ENCODE results near the gene F11R. TPM values are rescaled to one million over a fixed set of nuclear protein-coding genes. Genes with fewer than 3 reads are reported as not detected.
A peak's percentile ranks its signal among the peaks of the same experiment; 100 is the strongest.

The F11R gene
- total RNA-seq, 1 donor from 2014 or later: 20.3 TPM

DNA sequence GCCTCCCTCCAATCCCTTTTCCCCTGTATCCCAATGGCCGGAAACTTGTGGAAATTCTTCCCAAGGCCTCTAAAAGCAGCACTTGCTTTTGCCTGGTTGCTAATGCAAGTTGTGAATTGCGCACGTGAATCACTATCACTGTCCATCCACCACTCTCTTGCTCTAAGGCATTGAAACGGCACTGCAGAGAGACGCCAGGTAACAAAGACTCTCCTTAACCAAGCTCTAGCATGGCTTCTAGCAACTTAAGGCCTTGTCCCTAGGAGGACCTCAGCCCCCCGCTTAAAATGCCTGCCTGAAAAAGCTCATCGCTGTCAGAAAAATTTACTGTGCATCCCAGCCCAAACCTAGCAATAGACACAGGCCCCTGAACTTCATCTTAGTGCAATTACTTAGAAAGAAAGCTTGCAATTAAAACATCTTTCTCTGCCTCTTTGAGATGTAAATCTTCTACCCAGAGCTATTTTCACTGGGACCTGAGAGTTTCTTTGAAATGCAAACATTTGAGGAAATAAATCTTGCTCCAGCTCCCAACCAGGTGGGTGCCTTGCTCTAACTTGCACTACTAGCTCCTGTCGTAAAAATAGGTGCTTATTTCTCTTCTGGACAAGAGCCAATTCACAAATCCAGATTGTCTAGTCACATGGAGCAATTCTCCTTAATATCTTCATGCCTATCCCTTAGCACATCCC, 33.4 kb downstream of the F11R start:
- intact Hi-C loops (cut with DNase I): no loop called here
- no peak for ATAC-seq
- DNase-seq (ENCODE audit: low spot score): no peak

DNA sequence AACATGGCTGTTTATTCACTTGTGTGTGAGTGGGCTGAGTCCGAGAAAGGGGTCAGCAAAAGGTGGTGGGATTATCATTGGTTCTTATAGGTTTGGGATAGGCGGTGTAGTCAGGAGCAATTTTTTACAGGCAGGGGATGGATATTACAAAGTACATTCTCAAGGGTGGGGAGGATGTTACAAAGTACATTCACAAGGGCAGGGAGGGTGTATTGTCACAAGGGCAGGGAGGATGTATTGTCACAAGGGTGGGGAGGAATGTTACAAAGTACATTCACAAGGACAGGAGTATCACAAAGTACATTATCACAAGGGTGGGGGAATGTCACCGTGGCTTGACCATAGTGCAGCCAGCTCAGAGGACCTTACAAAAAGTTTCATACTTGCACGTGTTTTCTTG, 35.2 kb downstream of the F11R start:
- intact Hi-C loops (cut with DNase I): no loop called here
- ATAC-seq: no peak
- DNase-seq (ENCODE audit: low spot score): no peak

DNA sequence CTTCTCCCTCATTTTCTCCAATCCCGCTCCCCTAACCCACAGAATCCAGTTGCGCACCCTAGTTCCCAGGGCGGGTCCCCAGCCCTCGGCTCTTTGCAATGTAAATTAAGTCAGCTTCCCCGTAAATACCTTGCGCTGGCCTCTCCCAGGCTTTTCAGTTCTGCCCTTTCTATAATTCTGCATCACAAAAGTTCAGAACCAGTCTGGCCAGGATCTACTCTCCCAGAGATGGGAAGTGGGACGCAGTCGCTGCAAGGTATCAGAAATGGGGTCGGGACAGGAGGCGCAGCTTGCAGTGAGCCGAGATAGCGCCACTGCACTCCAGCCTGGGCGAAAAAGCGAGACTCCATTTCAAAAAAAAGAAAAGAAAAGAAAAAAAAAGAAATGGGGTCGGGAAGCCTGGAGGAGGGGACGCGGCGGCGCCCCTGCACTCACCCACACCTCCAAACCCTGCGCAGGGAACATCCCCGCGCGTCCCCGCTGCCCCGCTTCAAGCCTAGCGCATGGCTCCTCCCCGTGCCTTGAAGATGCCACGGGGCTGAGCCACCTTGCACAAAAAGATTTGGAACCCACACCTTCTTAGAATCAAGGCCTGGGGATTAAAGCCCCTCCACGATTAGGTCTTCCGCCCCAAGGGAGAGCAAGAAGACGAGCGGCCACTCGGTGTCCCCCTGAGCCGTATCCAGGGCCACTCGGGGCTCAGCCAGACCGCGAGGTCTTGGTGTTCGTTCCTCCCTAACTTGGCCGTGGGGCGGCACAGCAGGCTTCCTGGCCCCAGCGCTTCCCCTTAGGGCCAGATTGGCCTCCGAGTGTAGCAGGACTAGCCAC, 39.2 kb downstream of the F11R start:
- ATAC-seq (no peak), DNase-seq (ENCODE audit: low spot score) (no peak)
- intact Hi-C loops (cut with DNase I): no loop called here

DNA sequence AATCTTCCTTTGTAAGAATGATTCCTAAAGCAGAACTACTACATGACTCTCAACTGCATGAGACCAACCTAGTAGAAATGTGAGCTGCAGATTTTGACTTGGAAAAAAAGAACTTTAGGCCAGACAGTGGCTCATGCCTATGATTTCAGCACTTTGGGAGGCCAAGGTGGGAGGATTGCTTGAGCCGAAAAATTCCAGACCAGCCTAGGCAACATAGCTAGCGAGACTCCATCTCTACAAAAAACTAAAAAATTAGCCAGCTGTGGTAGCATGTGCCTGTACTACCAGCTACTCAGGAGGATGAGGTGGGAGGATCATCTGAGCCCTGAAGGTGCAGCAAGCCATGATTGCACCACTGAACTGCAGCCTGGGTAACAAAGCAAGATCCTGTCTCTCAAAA, 41.7 kb downstream of the F11R start:
- intact Hi-C loops (cut with DNase I): no loop called here
- ATAC-seq (no peak), DNase-seq (ENCODE audit: low spot score) (no peak)

DNA sequence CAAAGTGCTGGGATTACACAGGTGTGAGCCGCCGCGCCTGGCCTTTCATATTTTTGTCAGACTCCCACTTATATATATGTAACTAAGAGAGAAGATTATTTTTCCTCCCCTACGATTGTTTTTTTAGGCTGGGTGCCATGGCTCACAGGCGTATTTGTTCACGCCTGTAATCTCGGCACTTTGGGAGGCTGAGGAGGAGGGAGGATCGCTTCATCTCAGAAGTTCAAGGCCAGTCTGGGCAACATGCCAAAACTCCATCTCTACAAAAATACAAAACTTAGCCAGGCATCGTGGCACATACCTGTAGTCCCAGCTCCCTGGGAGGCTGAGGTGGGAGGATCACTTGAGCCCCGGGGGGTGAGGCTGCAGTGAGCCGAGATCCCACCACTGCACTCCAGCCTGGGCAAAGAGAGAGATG, 42.4 kb downstream of the F11R start:
- DNase-seq (ENCODE audit: low spot score) (peak; percentile 21), ATAC-seq (no peak)
- intact Hi-C loops (cut with DNase I): no loop called here

DNA sequence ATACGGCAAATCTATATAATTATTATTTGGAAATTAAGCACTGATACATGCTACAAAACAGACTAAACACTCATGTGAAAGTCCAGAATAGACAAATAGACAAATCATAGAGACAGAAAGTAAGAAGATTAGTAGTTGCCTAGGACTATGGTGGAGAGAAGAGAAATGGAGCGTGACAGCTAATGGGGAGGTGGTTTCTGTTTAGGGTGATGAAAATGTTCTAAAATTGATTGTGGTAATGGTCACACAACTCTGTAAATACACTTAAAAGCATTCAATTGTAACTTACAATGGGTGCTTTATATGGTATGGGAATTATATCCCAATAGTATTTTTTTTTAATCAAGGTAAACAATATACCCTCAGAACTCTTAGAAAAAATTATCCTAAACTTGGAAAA, 45.9 kb downstream of the F11R start:
- intact Hi-C loops (cut with DNase I): no loop called here
- DNase-seq (ENCODE audit: low spot score) (no peak), ATAC-seq (no peak)

DNA sequence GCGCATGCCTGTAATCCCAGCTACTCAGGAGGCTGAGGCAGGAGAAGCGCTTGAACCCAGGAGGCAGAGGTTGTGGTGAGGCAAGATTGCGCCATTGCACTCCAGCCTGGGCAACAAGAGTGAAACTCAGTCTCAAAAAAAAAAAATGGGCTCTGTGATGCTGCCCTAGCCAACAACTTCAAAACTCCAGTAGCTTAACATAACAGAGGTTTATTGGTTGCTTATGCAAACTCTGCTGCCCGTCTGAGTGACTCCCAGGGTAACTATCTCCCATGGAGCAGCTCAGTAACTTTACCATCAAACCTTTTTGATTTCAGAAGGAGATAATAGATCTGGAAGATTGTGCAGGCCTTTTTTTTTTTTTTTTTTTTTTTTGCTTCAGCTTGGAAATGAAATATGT, 47.5 kb downstream of the F11R start:
- intact Hi-C loops (cut with DNase I): no loop called here
- ATAC-seq (no peak), DNase-seq (ENCODE audit: low spot score) (no peak)

DNA sequence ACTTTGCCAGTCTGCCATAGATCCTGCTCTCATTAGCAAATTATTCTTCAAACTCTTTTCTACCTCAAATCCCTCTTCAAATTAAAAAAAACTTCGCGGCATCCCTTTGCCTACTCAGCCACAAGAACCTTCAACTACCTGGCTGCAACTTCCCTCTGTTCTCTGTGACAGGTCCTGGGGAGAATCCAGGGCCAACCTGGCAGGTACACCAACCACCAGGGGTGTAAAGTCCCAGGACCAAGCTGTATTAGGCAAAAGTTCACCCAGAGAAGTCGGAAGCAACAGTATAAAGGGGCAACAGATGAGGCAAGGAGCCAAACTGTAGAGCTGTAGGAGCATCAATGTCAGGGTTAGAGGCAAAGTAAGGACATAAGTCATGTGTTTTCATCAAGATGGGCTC, 48.0 kb downstream of the F11R start:
- ATAC-seq (no peak), DNase-seq (ENCODE audit: low spot score) (no peak)
- intact Hi-C loops (cut with DNase I): no loop called here

DNA sequence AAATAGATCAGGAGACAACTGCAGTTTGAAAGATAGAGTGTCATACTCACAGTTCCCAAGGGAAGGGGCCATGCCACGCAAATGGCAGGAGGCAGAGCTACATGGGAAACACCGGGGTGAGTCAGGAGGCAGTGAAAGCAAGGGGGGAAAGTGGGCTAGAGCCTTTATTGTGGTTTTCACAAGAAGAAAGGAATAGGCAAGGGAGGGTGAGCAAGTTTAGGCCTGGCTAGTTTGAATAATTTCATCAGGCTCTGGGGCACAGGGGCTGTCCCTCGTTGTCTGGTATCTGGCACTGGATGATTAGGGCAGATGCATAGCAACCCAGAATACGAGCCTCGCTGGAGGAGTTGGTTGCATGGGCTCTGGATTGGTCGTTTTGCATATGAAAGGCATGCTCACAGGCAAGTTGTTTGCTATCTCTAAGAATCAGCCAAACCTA, 49.3 kb downstream of the F11R start:
- no peak for DNase-seq (ENCODE audit: low spot score)
- intact Hi-C loops (cut with DNase I): no loop called here
- no peak for ATAC-seq

DNA sequence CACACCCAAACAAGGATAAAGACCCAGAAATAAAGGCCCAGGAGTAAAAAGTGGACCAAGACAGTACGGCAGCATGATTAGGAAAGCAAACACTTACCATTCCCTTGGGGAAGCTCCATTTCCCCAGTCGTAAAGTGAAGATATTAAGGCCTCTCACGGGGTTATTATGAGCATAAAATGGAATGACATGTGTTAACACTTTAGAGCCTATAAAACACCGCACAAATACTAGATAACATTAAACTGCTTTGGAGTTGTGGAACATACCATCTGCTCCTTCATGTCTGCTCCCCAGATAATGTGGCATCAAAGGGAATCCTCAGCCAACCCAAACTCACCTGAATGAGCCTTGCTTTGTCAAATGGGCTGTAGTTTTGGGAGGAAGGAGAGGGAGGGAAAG, 57.4 kb downstream of the F11R start:
- intact Hi-C loops (cut with DNase I): no loop called here
- no peak for ATAC-seq
- DNase-seq (ENCODE audit: low spot score): no peak

DNA sequence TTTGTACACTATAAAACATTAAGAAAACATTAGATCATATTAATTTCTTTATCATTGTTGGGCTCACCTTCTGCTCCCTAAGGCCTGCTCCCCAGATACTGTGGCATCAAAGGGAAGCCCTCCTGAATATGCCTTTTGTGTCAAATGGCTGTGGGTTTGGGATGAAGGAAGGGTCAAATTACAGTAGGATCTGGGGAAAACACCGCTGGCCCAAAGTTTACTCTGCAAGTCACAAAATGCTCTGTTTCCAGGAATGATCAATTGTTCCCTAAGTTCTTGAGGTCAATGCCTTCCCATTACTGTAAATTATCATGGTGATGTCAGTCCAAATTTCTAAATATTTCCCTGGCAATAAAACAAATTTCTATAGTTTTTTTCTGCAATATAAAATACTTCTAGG, 59.5 kb downstream of the F11R start:
- intact Hi-C loops (cut with DNase I): no loop called here
- ATAC-seq (no peak), DNase-seq (ENCODE audit: low spot score) (no peak)

DNA sequence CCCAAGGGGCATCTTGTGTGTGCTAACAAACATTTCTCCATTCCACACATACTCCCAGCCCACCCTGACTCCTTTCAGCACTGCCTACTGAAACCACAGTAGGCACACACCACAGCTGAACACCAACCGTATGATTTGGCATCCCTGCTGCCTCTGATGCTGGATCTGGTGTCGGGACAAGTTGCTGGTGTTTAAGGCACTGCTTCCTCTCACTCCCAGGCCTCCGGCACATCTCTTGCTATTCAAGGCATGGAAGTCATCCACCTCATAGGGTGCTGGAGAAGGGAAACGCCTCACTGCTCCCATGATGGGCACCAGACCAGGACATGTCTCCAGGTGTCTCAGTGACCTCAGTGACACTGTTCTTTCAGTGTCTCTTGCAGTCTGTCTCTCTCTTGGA, 64.0 kb downstream of the F11R start:
- intact Hi-C loops (cut with DNase I): no loop called here
- ATAC-seq (no peak), DNase-seq (ENCODE audit: low spot score) (peak; percentile 23)

DNA sequence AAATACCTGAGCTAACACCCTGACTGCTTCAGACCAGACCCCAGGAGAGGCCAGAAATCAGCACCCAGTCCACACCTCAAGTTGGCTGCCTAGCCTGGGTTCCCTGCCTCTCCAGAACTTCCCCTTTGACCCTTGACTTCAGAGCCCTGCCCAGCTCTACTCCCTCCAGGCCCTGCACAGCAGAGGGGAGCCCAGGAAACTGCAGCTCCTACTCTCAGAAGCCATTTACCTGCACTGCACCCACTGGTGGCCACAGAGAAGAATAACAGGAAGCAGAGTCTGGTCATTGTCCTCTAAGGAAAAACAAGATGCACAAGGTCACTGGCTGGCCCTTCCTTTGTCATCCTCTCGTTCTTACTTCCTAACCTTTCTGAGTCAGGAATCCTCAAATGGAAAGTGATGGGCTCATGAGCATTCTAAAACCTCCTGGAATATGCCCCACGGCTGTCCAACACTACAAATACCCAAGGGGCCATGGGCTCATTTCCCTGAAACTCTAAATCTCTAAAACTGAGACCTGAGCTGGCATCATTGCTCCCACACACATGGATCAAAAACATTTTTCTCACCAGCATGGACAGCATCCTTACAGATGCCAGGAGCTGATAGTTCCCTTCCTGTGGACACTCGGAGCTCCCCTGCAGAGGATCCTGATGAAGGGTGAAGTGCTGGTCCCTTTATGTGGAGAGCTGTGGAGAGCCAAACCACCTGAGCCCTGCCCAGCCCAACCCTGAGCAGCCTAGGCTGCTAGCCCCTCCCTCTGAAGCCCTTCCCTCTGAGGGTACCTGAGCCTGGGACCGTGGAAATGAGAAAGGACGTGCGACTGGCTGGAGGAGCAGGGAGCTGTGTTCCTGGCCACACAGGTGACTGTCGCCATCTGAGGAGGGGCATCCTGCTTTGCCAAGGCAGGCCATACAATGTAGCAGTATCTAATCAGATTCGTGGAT, 66.5 kb downstream of the F11R start, which contains the start of gene ITLN2:
ITLN2 (minus strand) TSS at position 652 of the 947 bp plus-strand sequence; CDS start at position 584, 68 bp downstream.
- intact Hi-C loops (cut with DNase I): no loop called here

DNA sequence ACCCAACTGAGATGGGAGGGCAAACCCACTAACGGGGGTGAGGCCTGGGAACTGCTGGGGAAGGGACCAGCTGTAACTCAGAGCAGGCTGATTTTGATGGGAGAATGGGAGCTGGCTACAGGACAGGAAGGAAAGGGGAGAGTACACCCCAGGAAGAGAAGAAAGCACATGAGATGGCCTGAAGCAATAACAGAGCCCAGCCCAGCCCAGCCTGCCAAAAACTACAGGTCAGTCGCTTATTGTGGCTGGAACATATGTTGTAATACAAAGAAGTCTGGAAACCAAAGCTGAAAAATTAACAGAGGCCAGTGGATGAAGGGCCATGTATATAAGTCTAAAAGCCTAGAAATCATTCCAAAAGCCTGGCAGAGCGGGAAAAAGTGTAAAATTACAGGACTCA, 67.9 kb downstream of the F11R start:
- DNase-seq (ENCODE audit: low spot score) (peak; percentile 21), ATAC-seq (no peak)
- intact Hi-C loops (cut with DNase I): no loop called here

More for the DNA sequence above, 66.5 kb downstream of the F11R start, which contains the start of gene ITLN2:
- peak; percentile 39 for DNase-seq (ENCODE audit: low spot score)
- no peak for ATAC-seq

DNA sequence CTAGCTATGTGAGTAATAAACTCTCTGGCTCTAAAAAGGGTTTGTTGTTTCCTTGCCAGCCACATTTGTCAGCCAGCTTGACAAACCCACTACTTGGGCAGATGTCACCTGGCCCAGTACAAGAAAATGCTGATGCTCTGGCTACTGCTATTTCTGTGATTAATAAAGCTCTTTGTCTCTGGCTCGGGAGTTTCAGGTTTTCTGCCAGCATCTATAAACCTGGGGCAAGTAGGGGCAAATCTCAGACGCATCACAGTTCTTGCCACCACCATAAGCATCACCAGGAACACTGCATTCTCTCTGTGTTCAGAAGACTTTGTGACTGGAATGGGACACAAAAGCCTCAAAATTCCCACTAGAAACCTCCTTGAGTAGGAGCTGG, 68.8 kb downstream of the F11R start:
- intact Hi-C loops (cut with DNase I): no loop called here

DNA sequence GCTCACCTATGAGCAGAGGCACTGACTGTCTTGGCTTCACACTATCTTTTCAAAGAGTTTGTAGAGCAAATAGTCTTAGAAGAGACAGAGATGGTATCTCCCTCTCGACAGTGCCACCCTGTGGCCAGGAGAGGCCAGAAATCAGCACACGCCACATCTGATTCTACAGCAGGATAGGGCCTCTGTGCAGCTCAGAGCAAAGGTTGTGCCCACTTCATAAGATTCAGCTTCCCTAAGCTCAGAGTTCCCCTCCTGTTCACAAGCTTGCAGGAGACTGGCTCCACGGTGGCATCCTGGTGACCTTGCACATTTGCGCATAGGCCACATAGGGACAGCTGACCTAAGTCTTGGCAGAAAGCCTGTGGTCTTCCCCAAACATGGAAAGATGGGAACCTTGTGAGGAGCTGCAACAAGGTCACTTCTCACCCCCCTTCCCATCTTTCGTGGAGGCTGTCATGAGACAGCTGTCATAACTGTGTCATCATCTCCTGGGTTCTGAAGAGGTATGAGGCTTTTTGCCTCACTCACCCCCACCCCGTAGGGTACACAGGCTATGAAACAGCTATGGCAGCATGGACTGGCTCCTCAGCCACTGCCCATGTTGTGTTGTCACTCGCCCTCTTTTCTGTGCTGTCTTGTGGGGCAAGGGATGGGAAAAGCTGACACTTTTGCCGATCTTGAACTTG, 69.4 kb downstream of the F11R start:
- intact Hi-C loops (cut with DNase I): no loop called here
- DNase-seq (ENCODE audit: low spot score): peak; percentile 68
- peak; percentile 68 for ATAC-seq

More for the DNA sequence above, 68.8 kb downstream of the F11R start:
- DNase-seq (ENCODE audit: low spot score) (peak; percentile 17), ATAC-seq (no peak)

DNA sequence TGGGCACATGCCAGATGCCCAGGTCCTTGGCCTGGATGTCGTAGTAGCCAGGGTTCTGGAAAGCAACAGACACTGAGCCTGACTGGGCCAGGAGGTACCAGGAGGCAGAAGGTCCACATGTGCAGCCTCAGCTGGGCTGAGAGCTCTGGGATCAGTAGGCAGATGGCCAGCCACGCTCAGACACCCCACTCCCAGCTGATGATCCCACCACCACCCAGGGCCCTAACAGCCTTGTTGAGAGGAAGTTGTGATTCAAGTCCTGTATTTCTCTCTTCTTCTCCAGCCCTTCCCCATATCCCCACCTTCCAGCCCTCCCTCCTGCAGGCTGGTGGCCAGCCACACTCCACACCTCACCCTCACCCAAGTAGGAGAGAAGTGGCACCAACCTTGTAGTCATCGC, 70.3 kb downstream of the F11R start:
- intact Hi-C loops (cut with DNase I): no loop called here
- no peak for ATAC-seq

DNA sequence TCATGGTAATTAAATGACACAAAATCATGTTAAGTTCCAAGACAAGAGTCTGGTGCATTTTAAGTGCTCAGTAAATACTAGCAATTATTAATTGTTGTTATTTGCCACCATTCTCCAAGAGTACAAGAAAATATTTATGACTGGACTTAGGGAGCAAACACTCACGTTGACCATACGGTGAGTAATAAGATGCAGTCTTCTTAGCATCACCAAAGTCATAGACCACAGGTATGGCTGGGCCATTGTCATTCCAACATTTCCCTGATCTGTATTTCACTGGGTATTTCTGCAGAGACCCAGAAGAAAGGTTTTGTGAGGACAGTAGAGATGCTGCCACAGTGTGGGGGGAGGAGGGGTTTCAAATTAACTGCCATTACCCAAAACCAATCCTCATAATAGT, 71.1 kb downstream of the F11R start:
- ATAC-seq: no peak
- intact Hi-C loops (cut with DNase I): no loop called here
- DNase-seq (ENCODE audit: low spot score): no peak

More for the DNA sequence above, 70.3 kb downstream of the F11R start:
- peak; percentile 42 for DNase-seq (ENCODE audit: low spot score)

Measured in sciatic nerve (tissue), 2 donors.